GM12878 (cell line): ENCODE data around the gene WHRN.

Source experiments
- CTCF ChIP-seq, 3 experiments: IDR thresholded peaks in 2 of 3; conservative IDR thresholded peaks in 1 of 3; 2 replicates each; pipeline ENCODE4 v1.5.1; 2011; ENCODE audit warnings: low read depth in 3 of 3, low read length in 3 of 3, mild to moderate bottlenecking in 3 of 3, control low read depth in 2 of 3, moderate library complexity in 2 of 3, inconsistent platforms in 1 of 3, mixed read lengths in 1 of 3; ENCODE audit not compliant: control insufficient read depth in 2 of 3, insufficient read depth in 1 of 3; ENCODE audit errors: extremely low read depth in 1 of 3
- EZH2 ChIP-seq: IDR thresholded peaks from 2 replicates; pipeline ENCODE4 v1.6.1; 2012; ENCODE audit warnings: low read depth, mild to moderate bottlenecking, control low read depth, inconsistent platforms, low read length, borderline replicate concordance; ENCODE audit not compliant: control insufficient read depth
- GABPA ChIP-seq: IDR thresholded peaks from 2 replicates; pipeline ENCODE4 v1.6.1; 2014; ENCODE audit warnings: antibody characterized with exemption, low read depth, mild to moderate bottlenecking, inconsistent platforms
- MXI1 ChIP-seq: fragments of 150-350 bp; IDR thresholded peaks from 2 replicates; pipeline ENCODE4 v1.6.1; 2011; ENCODE audit warnings: low read depth, mild to moderate bottlenecking, inconsistent platforms, low read length, improper control_type of control experiment
- PKNOX1 ChIP-seq: fragments of 450-650 bp; IDR thresholded peaks from 2 replicates; pipeline ENCODE4 v1.6.1; 2016; ENCODE audit warnings: mild to moderate bottlenecking
- YY1 ChIP-seq: IDR thresholded peaks from 2 replicates; pipeline ENCODE4 v1.6.1; 2011; ENCODE audit warnings: low read depth, mild to moderate bottlenecking, low read length
- ZBTB11 ChIP-seq: fragments of 450-650 bp; formaldehyde crosslinking; IDR thresholded peaks from 2 replicates; pipeline ENCODE4 v1.5.0; 2022; ENCODE audit warnings: mild to moderate bottlenecking, missing genetic modification characterization

DNA sequence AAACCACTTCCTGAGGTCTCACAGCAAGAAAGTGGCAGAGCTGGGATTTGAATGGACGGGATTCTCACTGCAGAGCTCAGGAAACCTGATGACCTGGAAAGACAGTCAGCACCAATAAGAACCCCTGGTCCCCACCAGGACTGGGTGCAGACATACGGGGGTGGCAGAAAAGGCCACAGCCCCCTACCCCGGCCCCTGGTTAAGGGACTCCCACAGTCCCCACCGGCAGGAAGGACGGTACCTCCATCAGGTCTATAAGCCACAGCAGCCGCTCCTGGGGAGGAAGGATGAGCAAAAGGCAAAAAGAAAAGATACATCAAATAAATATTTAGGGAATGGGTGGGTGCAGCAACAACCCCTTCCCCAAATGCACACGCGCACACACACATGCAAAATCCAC, 85.5 kb downstream of the WHRN start:
- TF ChIP-seq MXI1 (no peak), CTCF (IDR thresholded peaks at IDR 0.05 in 2 of 3, conservative IDR thresholded peaks at IDR 0.05 in 1 of 3; ENCODE audit: control insufficient read depth in 2 of 3, extremely low read depth in 1 of 3, insufficient read depth in 1 of 3, low read depth in 3 of 3, low read length in 3 of 3) (no peak), GABPA (no peak), EZH2 (no peak), YY1 (no peak), ZBTB11 (CRISPR knock-in tag) (no peak), PKNOX1 (no peak)
